NAMALWA (cell line): Measurements from ENCODE around the gene SHISA7.
"Not testable (repeated sequence)": the region's sequence is repeated elsewhere in the genome, so short reads cannot be mapped to it uniquely, and the experiment has no call there.

ENCODE experiments used
- DNase-seq: peaks from one replicate; pipeline ENCODE4 v3.0.0-alpha.2; 2015; ENCODE audit warnings: low spot score

Gene SHISA7

DNA sequence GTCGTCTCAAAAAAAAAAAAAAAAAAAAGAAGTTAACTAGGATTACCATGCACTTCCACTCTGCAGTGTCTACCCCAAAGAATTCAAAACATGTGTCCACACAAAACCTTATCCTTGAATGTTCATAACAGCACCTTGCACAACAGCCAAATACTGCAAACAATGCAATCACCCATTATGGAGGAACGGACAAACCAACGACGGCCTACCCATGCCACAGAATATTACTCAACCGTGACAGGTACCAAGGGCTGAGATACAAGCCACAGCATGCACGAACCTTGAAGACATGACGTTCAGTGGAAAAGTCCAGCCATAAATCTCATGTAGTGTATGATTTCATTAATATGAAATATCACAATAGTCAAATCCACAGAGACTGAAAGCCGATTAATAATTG lies 3.0 kb upstream of the SHISA7 start:
- DNase-seq = no peak

DNA sequence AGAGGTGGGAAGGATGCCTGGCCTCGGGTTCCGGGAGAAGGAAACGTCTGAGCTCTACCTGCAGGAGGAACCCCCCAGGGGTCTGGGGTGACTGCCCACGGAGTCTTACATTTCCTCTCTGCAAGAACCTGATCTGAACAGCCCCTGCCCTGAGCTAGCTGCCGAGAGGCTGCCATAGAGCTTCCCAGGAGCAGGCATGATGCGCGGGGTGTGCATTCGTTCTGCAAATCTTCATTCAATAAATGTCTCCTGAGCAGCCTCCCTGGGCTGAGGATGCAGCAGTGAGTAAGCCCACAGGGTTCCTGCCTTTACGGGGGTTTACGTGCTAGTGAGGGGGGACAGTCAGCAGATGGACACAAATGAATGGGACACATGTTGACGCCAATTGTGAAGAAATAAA lies 1.5 kb upstream of the SHISA7 start:
- no peak for DNase-seq

DNA sequence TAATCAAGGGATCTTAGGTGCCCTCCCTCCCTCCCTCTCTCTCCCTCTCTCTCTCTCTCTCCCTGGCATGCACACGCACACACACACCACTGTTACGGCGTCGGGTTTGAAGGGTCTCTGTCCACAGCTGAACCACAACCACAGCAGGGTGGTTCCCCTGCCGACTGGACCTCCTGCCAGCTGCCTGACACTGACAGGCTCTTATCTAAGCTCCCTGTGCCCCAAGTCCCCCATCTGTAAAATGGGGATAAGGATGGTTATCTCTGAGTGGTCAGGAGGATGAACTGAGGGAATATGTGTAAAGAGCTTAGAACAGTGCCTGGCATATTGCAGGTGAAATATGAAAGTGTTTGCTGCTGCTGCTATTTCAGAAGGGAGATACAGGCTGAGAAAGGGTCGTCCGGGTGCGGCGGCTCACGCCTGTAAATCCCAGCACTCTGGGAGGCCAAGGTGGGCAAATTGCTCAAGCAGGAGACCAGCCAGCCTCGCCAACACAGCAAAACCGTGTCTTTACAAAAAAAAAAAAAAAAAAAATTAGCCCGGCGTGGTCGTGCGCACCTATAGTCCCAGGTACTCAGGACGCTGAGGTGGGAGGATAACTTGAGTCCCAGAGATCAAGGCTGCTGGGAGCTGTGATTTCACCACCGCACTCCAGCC lies 852 bp upstream of the SHISA7 start:
- no peak for DNase-seq

DNA sequence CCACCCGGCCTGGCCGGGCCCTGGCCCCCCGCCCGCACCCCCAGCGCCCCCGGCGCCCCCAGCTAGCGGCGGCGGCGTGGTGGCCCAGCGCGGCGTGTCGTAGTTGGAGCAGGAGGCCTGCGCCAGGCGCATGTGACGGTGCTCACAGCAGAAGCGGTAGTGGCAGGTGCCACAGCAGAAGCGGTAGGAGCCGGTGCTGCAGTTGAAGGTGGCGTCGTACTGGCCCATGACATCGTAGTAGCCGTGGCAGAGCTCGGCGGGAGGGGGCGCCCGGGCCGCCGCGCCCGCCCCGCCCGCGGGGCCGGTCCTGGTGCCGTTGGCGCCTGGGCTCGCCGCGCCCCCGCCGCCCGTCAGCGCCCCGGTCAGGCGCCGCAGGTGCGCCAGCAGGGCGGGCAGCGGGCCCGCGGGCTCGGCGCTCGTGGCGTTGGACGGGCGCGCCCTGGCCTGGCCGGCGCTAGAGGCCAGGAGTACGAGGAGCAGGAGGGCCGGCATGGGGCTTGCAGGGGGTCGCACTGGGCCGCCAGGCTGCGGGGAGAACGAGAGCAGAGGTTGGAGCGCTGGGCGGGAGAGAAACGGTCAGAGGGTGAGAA lies 633 bp downstream of the SHISA7 start:
- DNase-seq = no peak

DNA sequence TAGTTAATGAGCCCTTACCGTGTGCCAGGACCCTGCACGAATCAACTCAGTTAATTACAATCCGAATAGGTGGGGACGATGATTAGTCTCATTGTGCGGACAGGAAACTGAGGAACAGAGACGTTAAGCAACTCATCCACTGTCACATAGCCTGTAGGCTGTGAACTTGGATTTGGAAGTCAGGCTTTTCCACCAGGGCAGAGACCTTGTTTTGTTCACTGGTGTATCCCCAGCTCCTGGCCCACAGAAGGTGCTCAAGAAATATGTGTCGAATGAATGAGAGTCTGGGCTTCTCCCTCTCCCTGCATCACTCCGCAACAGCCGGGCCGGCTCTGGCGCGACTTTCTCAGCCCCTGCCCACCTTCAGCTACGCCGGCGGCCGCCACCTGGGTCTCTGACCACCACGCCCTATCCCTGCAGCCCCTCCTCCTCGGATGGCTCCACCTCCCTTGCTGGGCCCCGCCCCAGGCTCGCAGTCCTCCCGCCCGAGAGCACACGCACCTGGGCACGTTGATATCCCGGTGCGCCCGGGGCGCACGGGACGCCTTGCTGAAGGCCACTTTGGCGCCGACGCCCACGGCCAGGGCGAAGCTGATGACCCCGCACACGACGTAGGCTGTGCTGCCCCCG lies 1.3 kb downstream of the SHISA7 start:
- DNase-seq = no peak

DNA sequence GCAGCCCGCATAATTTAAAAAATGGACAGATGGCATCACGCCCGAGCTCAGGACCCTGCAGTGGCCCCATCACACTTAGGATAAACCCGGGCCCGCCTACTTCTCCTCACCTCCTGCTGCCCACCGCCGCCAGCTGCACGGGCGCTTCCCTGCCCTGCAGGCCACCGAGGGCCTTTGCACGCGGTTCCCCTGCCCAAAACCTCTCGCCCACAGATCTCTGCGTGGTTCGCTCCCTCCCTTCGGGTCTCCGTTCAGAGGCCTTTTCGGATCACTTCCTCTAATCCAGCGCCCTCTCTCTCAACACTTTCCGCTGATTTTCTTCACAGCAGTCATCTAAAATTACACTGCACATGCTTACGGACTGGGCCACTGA lies 1.8 kb downstream of the SHISA7 start:
- peak; percentile 43 for DNase-seq

DNA sequence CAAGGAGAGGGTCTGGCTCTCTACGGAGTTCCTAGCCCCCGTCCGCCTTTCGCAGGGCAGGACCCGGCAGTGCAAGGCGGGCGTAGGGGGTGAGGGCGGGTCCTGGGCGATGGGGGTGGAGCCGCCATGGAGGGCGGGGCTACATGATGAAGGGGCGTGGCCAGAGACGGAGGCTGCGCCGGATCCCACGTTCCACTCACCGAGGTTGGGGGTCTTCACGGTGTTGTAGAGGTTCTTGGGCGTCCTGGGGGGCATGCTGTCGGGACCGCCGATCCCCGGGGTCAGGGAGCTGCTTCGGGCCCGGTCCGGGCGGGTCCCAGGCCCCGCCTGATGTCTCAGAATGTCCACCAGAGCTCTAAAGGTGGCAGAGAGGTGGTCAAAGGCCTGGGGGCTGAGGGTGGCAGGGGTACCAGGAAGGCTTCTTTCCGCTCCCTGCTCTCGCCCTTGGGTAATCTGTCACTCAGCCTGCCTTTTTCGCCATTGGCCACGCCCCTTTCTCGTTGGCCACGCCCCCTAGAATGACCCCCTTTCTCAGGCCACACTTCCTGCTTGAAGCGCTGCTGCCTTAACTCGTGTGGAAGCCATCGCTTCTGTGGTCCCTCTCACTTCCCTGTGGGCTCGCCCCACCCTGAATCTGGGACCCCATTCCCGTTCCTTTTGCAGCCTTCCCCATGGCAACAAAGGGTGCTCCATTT lies 2.5 kb downstream of the SHISA7 start:
- peak; percentile 34 for DNase-seq

DNA sequence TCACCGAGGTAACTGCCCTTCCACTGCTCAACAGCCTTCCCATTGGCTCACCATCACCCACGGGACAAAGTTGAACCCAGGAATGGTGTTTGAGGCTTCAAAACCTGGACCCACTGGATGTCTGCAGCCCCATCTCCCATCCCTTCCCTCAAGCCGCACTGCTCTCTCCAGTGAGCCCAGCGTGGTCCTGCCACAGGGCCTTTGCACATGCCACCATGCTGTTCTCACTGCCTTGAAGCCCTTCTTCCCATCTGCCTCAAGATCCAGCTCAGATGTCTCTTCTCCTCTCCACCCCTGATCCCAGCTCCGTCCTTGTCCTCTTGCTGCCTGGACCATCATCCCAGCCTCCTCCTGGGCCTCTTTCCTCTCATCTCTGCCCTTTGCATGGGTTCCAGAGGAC lies 4.0 kb downstream of the SHISA7 start:
- no peak for DNase-seq

DNA sequence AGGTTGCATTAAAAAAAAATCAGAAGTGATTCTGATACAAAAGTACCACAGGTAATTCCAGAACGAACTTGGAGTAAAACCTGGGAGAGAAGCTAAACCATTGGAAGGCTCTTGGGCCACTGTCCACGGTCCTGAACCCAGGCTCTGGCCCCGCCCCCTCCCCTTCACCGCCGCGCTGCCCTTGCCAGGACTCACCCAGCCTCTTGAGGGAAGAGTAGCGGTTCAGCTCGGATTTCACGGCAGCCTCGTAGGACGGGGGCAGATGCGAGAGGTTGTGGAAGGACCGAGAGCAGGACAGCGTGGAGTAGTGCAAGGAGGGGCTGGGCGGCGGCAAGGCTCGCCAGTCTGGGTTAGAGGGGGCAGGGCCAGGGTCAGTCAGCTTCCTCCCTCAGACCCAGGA lies 5.7 kb downstream of the SHISA7 start:
- DNase-seq = no peak

DNA sequence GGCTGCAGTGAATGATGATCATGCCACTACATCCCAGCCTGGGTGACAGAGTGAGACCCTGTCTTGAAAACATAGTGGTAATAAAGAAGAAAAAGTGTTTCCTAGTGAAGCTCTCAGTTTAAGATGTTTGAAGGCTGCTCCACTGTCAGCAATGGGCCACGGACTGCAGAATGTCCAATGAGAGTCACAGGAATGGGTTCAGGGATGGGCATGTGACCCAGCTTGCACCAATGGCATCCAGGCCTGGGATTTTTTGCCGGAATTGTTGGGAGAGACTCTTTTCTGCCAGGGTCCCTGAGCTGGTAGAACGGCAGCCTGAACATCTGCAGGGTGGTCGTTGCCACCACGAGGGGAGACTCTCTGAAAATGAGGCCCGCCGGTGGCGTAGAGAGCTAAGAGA lies 6.3 kb downstream of the SHISA7 start:
- no peak for DNase-seq

DNA sequence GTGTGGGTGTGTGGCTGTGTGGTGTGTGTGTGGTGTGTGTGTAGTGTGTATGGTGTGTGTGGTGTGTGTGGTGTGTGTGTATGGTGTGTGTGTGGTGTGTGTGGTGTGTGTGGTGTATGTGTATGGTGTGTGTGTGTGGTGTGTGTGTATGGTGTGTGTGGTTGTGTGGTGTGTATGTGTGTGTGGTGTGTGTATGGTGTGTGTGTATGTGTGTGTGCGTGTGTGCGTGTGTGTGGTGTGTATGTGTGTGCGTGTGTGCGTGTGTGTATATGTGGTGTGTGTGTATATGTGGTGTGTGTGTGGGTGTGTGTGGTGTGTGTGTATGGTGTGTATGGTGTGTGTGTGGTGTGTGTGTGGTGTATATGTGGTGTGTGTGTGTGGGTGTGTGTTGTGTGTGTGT lies 8.1 kb downstream of the SHISA7 start:
- no peak for DNase-seq

DNA sequence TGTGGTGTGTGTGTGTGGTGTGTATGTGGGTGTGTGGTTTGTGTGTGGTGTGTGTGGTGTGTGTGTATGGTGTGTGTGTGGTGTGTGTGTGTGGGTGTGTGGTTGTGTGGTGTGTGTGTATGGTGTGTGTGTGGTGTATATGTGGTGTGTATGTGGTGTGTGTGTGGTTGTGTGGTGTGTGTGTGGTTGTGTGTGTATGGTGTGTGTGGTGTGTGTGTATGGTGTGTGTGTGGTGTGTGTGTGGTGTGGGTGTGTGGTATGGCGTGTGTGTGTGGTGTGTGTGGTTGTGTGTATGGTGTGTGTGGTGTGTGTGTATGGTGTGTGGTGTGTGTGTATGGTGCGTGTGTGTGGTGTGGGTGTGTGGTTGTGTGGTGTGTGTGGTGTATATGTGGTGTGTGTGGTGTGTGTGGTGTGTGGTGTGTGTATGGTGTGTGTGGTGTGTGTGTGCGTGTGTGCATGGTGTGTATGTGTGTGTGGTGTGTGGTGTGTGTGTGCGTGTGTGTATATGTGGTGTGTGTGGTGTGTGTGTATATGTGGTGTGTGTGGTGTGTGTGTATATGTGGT lies 8.7 kb downstream of the SHISA7 start:
- no peak for DNase-seq

DNA sequence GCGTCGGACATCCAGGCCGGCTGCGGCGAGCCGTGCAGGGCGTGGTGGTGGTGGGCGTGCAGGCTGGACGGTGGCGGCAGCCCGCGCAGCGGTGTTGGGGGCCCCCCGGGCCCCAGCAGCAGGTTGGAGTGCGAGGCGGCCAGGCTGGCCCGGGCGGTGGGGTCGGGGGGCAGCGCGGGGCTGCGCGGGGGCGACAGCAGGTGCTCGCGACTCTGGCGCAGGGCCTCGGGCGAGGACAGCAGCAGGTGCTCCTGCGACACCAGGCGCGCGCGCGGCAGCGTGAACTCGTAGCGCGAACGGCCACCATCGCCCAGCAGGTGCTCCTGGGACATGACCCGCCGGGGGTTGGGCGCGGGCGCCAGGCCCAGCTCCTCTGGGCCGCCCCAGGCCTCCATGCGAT lies 9.8 kb downstream of the SHISA7 start:
- DNase-seq = no peak

DNA sequence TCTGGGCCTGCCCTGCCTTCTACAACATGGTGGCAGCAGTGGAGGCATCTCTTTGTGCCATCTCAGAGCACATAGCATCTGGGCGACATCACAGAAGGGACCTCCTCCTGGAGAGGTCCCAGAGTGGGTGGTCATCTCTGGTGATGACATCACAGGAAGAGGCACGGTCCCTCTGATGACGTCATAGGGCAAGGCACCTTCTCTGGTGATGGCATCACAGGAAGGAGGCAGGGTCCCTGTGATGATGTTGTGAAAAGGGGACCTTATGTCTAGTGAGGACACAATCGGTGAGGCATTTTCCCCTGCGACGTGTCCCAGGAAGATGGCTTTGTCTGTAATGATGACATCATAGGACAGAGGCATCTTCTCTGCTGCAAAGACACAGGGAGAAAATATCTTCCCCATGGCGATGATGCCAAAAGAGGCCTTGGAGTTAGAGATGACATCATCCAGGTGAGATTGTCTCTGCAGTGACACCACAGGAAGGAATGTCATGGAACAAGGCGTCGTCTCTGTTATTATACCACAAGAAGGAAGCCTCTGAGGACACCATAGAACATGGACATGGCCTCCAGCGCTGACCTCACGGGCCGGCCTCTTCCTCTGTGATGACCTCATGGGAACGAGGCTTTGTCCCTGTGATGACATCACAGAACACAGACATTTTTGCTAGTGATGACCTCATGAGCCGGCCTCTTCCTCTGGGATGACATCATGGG lies 10.7 kb downstream of the SHISA7 start:
- no peak for DNase-seq

DNA sequence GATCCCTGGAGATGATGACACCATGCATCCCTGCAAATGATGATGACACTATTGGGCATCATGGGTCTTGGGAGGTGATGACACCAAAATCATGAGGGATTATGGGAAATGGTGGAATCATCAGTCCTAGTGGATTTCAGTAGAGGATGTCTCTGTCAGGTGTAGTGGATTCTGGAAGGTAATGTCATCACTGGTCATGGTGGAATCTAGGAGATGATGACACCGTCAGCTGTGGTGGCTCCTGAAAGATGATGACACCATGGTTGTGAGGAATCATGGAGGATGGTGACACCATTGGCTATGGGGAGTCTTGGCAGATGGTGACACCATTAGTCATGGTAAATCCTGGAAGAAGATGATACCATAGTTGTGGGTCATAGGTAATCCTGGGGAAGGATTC lies 11.9 kb downstream of the SHISA7 start:
- no peak for DNase-seq

DNA sequence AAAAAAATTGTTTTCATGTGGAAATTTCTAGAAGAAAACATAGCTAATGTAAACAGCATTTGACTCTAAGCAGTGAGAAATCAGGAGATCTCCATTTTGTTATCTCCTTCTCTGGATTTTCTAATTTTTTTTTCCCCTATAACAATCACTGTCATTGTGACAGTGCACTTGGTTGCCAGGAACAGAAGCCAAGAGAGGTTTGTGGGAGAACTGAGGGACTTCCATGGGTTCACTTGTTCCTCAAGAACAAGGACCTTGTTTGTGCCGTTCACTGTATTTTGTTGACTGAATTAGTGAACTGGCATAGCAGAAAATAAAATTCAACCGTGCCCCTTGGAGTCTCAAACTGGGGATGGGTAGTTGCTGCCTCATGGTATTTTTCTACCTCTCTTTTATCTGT lies 17.1 kb downstream of the SHISA7 start:
- DNase-seq = no peak

DNA sequence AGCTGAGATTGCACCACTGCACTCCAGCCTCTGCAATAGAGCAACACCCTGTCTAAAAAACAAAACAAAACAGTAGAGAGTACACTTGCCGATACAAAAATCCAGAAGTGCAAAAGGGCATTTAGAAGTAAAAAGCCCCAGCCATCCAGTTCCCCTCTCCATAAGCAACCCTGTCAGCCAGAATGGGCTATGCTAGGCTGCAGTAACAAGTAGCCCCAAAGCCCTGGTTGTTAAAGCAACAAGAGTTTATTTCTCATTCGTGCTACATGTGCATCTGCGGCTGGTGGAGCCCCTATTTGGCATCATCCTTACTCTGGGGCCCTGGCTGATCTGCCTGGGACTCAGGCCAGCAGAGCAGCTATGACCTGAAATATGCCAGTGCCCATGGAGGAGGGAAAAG lies 18.6 kb downstream of the SHISA7 start:
- no peak for DNase-seq

DNA sequence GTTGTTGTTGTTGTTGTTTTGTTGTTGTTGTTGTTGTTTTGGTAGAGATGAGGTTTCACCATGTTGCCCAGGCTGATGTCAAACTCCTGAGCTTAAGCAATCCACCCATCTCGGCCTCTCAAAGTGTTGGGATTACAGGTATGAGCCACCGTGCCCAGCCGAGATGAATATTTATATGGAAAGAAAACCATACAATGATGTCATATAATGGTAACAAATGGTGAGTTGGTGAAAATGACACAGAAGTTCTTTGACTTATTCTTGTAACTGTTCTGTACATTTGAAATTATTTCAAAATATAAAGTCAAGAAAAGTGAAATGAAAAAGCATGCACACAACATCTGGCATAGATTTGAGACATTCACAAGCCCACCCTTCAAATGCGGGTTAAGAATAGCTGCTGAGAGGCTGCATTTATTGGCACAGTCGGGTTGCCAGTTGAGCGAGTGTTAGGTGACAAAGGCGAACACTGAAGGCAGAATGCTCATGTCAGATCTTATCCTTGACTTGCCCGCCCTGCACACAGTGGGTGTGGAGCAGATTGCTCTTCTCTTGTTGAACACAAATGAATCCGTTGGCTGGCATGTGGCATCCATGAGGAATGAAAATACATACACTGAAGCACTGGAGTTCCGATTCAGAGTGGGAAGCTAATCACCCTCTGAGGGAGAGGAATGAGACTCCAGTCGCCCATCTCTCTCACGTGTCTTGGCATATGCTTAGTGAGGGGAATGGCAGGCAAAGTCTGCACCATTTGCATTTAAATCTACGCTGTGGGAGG lies 19.7 kb downstream of the SHISA7 start:
- DNase-seq = no peak

DNA sequence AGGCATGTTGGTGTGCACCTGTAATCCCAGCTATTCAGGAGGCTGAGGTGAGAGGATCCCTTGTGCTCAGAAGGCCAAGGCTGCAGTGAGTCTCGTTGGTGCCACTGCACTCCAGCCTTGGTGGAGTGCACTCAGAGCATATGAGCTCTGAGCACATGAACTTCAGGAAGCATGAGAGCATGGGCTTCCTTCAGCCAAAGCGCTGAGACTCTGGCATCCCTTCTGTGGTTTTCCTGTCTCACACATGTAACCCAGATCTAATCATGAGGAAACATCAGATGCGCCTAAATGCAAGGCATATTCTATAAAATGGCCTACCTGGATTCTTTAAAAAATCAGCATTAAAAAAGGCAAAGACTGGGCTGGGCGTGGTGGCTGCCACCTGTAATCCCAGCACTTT lies 21.8 kb downstream of the SHISA7 start:
- not testable (repeated sequence) for DNase-seq

DNA sequence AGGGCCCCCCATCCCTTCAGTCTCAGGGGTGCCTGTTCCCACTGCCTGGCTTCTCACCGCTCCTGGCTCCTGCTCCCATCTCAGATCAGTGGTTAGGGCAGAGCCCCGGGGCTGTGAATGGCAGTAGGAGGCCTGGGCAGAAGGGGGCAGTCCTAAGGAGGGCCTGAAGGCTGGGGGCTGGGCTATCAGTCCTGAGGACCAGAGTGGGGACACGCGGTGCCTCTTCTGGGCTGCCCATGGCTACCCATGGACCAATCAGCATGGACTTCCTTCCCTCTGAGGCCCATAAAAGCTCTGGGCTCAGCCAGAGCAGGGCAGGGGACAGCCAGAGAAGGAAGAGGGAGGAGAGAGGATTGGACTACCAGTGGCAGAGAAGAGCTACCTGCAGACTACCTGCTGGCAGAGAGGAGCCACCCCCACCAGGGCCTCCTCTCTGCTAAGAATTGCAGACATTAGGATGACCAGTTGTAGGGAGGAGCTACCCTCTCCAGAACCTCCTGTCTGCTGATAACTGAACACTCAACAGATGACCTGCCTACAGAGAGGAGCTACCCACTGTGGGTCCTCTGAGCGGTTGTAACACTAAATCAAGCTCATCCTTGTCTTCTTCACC lies 23.4 kb downstream of the SHISA7 start:
- no peak for DNase-seq

DNA sequence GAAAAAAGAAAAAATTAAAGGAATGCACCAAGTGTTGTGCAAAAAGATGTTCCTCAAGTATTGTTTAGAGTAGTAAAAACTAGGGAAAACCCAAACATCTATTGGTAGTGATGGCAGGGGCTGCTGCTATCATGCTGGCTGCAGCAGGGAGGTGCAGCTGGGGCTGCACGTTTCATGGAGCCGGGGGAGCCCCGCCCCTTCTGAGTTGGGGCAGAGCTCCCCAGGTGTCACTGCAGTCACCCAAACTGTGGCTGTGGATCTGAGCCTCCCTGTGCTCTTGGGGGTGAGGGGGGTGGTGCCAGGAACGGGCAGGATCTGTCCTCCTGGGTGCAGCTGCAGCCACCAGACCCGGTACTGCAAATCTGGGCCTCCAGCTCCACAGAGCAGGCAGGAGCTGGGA lies 24.0 kb downstream of the SHISA7 start:
- DNase-seq = no peak
